Activated CD4-positive, alpha-beta T cell treated with anti-CD3 and anti-CD28 coated beads, Interleukin-2, amount 50 U/mL, for 4 hours (primary cell): Measurements from ENCODE around the gene NGEF.
"Not testable (repeated sequence)": the region's sequence is repeated elsewhere in the genome, so short reads cannot be mapped to it uniquely, and the experiment has no call there.

Experiments used
- DNase-seq, 2 experiments: peaks; one replicate each; pipeline ENCODE4 v3.0.0-alpha.2; 2020

The NGEF gene

GRCh38 chr2:233020454-233020853 is 7.4 kb upstream of the NGEF start:
- no peak for DNase-seq

GRCh38 chr2:233019610-233020009 is 6.6 kb upstream of the NGEF start:
- DNase-seq = not testable (repeated sequence)

- DNase-seq = no peak
Observed at GRCh38 chr2:233017947-233018346, 4.9 kb upstream of the NGEF start.

- no peak for DNase-seq
Observed at GRCh38 chr2:233015019-233015645, 2.1 kb upstream of the NGEF start.

GRCh38 chr2:233013650-233014049 is 594 bp upstream of the NGEF start:
- DNase-seq = no peak

- DNase-seq = no peak
Observed at GRCh38 chr2:233012301-233012971, 620 bp downstream of the NGEF start.

GRCh38 chr2:233011702-233012131 is 1.3 kb downstream of the NGEF start:
- DNase-seq = no peak

GRCh38 chr2:233011268-233011650 is 1.8 kb downstream of the NGEF start:
- DNase-seq = no peak

GRCh38 chr2:233010569-233011267 is 2.3 kb downstream of the NGEF start:
- no peak for DNase-seq

GRCh38 chr2:233009661-233010060 is 3.4 kb downstream of the NGEF start:
- no peak for DNase-seq

GRCh38 chr2:233007739-233008138 is 5.3 kb downstream of the NGEF start:
- no peak for DNase-seq

- DNase-seq = no peak
Observed at GRCh38 chr2:233007270-233007669, 5.8 kb downstream of the NGEF start.

- DNase-seq = no peak
Observed at GRCh38 chr2:233006648-233007047, 6.4 kb downstream of the NGEF start.

- no peak for DNase-seq
Observed at GRCh38 chr2:233005096-233005495, 8.0 kb downstream of the NGEF start.

- DNase-seq = no peak
Observed at GRCh38 chr2:233003658-233004555, 9.1 kb downstream of the NGEF start.

- no peak for DNase-seq
Observed at GRCh38 chr2:233002829-233003657, 10.0 kb downstream of the NGEF start.

- DNase-seq = no peak
Observed at GRCh38 chr2:233000886-233001750, 11.9 kb downstream of the NGEF start.

GRCh38 chr2:232999354-232999753 is 13.7 kb downstream of the NGEF start:
- DNase-seq = no peak

GRCh38 chr2:232998666-232998985 is 14.4 kb downstream of the NGEF start:
- DNase-seq = no peak

- no peak for DNase-seq
Observed at GRCh38 chr2:232997749-232998665, 15.0 kb downstream of the NGEF start.
